ENCODE data around the gene CASZ1. TPM values are rescaled to one million over a fixed set of nuclear protein-coding genes. Genes with fewer than 3 reads are reported as not detected.

The CASZ1 gene
- total RNA-seq, 1 experiment from 2014 or later = 3.9 TPM

- H3K27ac Mint-ChIP-seq = no peak overlapping the region
- peaks cover 4% of the 10 kb centered on the region; the same call in 1 of the 2 replicates for H3K27me3 ChIP-seq (ENCODE audit: insufficient read depth, low read length)
- H3K27me3 Mint-ChIP-seq (ENCODE audit: low read depth) = peaks cover 14% of the 10 kb centered on the region
- no peak overlapping the region for H3K4me3 Mint-ChIP-seq
- H3K23ac ChIP-seq (ENCODE audit: insufficient read length, low read depth, low read length) = no peak overlapping the region
- no peaks in the 10 kb centered on the region for H3K9me3 Mint-ChIP-seq
- no peak overlapping the region for H4K91ac ChIP-seq (ENCODE audit: insufficient read length, low read depth, low read length)
- H4K20me1 ChIP-seq (ENCODE audit: control insufficient read depth, insufficient read depth, insufficient read length) = no peaks in the 10 kb centered on the region
- H3K14ac ChIP-seq (ENCODE audit: insufficient read depth, low read length) = peak overlapping the region; percentile 19; the same call in 1 of the 2 replicates
- H4K5ac ChIP-seq (ENCODE audit: insufficient read length, low read depth, low read length) = no peak overlapping the region
- H3K23me2 ChIP-seq (ENCODE audit: insufficient read length, low read depth, low read length, poor library complexity, severe bottlenecking) = no peaks in the 10 kb centered on the region
- no peak overlapping the region for H2AFZ ChIP-seq (ENCODE audit: low read length)
- H3K4me1 Mint-ChIP-seq = peaks cover 24 to 42% of the 10 kb centered on the region in 2 experiments
- no peak overlapping the region for H3K9ac ChIP-seq (ENCODE audit: extremely low read depth, insufficient read length, low read length)
- H3T11ph ChIP-seq (ENCODE audit: low read length) = no peak overlapping the region
- no peak overlapping the region for H2BK5ac ChIP-seq (ENCODE audit: insufficient read length, low read length)
- H3K4me1 ChIP-seq (ENCODE audit: insufficient read depth, low read length) = no peaks in the 10 kb centered on the region; the same call in 1 of the 2 replicates
- no CpG with 5 or more reads among the region's 23 CpGs for WGBS (ENCODE audit: extremely low coverage, insufficient read length, low lambda C conversion rate)
- H4K8ac ChIP-seq (replicated peaks; ENCODE audit: insufficient read length, low read depth, low read length) = no peak overlapping the region
- no peaks in the 10 kb centered on the region for H3K79me1 ChIP-seq (ENCODE audit: insufficient read depth, low read depth, low read length, poor library complexity, severe bottlenecking)
- no peaks in the 10 kb centered on the region for H3K9me3 ChIP-seq (ENCODE audit: control insufficient read depth, low read depth, low read length)
- no peak overlapping the region for H2BK120ac ChIP-seq (ENCODE audit: low read depth, low read length, poor library complexity, severe bottlenecking)
- H2AK5ac ChIP-seq (ENCODE audit: insufficient read length, low read length) = no peak overlapping the region
- peak; percentile 59 for DNase-seq
- H3K18ac ChIP-seq (ENCODE audit: insufficient read length, low read depth, low read length) = no peak overlapping the region
- no peak overlapping the region for H2BK20ac ChIP-seq (ENCODE audit: low read depth, low read length, poor library complexity, severe bottlenecking)
- H3K27ac ChIP-seq (ENCODE audit: insufficient read length, low read depth, low read length) = no peak overlapping the region
- H3K79me2 ChIP-seq (ENCODE audit: insufficient read depth, low read length) = no peaks in the 10 kb centered on the region
- no peak overlapping the region for H3K56ac ChIP-seq (ENCODE audit: insufficient read length, low read depth, low read length)
- H2BK15ac ChIP-seq (ENCODE audit: low read depth, low read length) = no peak overlapping the region
- no peak overlapping the region for H3K4me2 ChIP-seq (ENCODE audit: insufficient read depth, insufficient read length, low read length)
- TF ChIP-seq CTCF (conservative IDR thresholded peaks at IDR 0.05) = no peak
- no peak overlapping the region for H2BK12ac ChIP-seq (ENCODE audit: insufficient read length, low read depth, low read length)
- no peak overlapping the region for H3K4ac ChIP-seq (ENCODE audit: low read depth, low read length)
- H3K36me3 Mint-ChIP-seq (ENCODE audit: insufficient read depth in 1 of 3, low read depth in 3 of 3) = peaks cover 0 to 3% (median under 1%) of the 10 kb centered on the region in 3 experiments; a peak in 2 of 7 replicates
These were observed 161.9 kb downstream of the CASZ1 start for GRCh38 chr1:10634428-10635084.

Data from H9 (cell line).